KOPT-K1 (cell line): ENCODE results near the gene CBARP.
"Not testable (repeated sequence)": the region's sequence is repeated elsewhere in the genome, so short reads cannot be mapped to it uniquely, and the experiment has no call there.

Experiments
- H3K27ac ChIP-seq: fragments of 200-600 bp; sonication (generic); 2 replicates; pipeline ENCODE4 v1.5.1; 2016; ENCODE audit warnings: antibody characterized with exemption, mild to moderate bottlenecking, low read depth, low read length; ENCODE audit not compliant: poor library complexity, severe bottlenecking
- H3K36me3 ChIP-seq: fragments of 200-600 bp; sonication (generic); 2 replicates; pipeline ENCODE4 v1.5.1; 2017; ENCODE audit warnings: antibody characterized with exemption, mild to moderate bottlenecking, low read length, moderate library complexity; ENCODE audit not compliant: insufficient read depth
- H3K9me3 ChIP-seq: fragments of 200-600 bp; sonication (generic); 2 replicates; pipeline ENCODE4 v1.5.1; 2017; ENCODE audit warnings: antibody characterized with exemption, low read length, mild to moderate bottlenecking; ENCODE audit not compliant: insufficient read depth, poor library complexity, severe bottlenecking

CBARP gene

GRCh38 chr19:1214862-1215731 is 22.7 kb downstream of the CBARP start:
- Histone ChIP-seq H3K27ac (no peak overlapping the region), H3K36me3 (peaks cover 52% of the 10 kb centered on the region)

GRCh38 chr19:1214299-1214861 is 23.4 kb downstream of the CBARP start:
- no peak overlapping the region for H3K27ac ChIP-seq
- H3K36me3 ChIP-seq = peaks cover 54% of the 10 kb centered on the region
- no peaks in the 10 kb centered on the region for H3K9me3 ChIP-seq

More at GRCh38 chr19:1214862-1215731, 22.7 kb downstream of the CBARP start:
- H3K9me3 ChIP-seq = no peaks in the 10 kb centered on the region

- no peaks in the 10 kb centered on the region for H3K9me3 ChIP-seq
- peaks cover 59% of the 10 kb centered on the region for H3K36me3 ChIP-seq
- H3K27ac ChIP-seq = no peak overlapping the region
Measured at GRCh38 chr19:1213391-1214286, 24.2 kb downstream of the CBARP start.

- peaks cover 68% of the 10 kb centered on the region for H3K36me3 ChIP-seq
- no peaks in the 10 kb centered on the region for H3K9me3 ChIP-seq
- no peak overlapping the region for H3K27ac ChIP-seq
Measured at GRCh38 chr19:1211494-1212234, 26.1 kb downstream of the CBARP start.

- Histone ChIP-seq H3K27ac (no peak overlapping the region), H3K36me3 (peaks cover 61% of the 10 kb centered on the region), H3K9me3 (no peaks in the 10 kb centered on the region)
Measured at GRCh38 chr19:1210227-1210538, 27.6 kb downstream of the CBARP start.

GRCh38 chr19:1208830-1209229 is 29.0 kb downstream of the CBARP start:
- H3K27ac ChIP-seq, H3K9me3 ChIP-seq: not testable (repeated sequence)
- H3K36me3 ChIP-seq = peaks cover 55% of the 10 kb centered on the region

- Histone ChIP-seq H3K27ac (peak overlapping the region; percentile 69), H3K9me3 (no peaks in the 10 kb centered on the region), H3K36me3 (peaks cover 40% of the 10 kb centered on the region)
Measured at GRCh38 chr19:1206864-1207450, 30.8 kb downstream of the CBARP start.

GRCh38 chr19:1206150-1206863 is 31.5 kb downstream of the CBARP start:
- Histone ChIP-seq H3K9me3 (no peaks in the 10 kb centered on the region), H3K27ac (peak overlapping the region; percentile 69), H3K36me3 (peaks cover 35% of the 10 kb centered on the region)

GRCh38 chr19:1205114-1206099 is 32.4 kb downstream of the CBARP start, which contains the start of gene STK11:
TSS of gene STK11 (plus strand) at chr19:1205778. CDS start at chr19:1206914, 1,136 bp downstream.
- H3K9me3 ChIP-seq = no peaks in the 10 kb centered on the region
- H3K27ac ChIP-seq = peak within 1 kb of the TSS; percentile 69
- peaks cover 28% of the 10 kb centered on the region for H3K36me3 ChIP-seq

GRCh38 chr19:1200614-1201013 is 37.2 kb downstream of the CBARP start:
- not testable (repeated sequence) for H3K9me3 ChIP-seq, H3K36me3 ChIP-seq, H3K27ac ChIP-seq

GRCh38 chr19:1199531-1199930 is 38.3 kb downstream of the CBARP start:
- Histone ChIP-seq H3K36me3 (no peaks in the 10 kb centered on the region), H3K9me3 (no peaks in the 10 kb centered on the region), H3K27ac (no peak overlapping the region)

GRCh38 chr19:1189419-1189818 is 48.4 kb downstream of the CBARP start:
- H3K36me3 ChIP-seq = no peaks in the 10 kb centered on the region
- H3K9me3 ChIP-seq = no peaks in the 10 kb centered on the region
- peak overlapping the region; percentile 5 for H3K27ac ChIP-seq
